T-helper 17 cell (primary cell): ENCODE measurements around the gene SMAD3. TPM values are rescaled to one million over a fixed set of nuclear protein-coding genes. Genes with fewer than 3 reads are reported as not detected.

ENCODE experiments used
- ATAC-seq: fragments of 150-1000 bp; cut with Tn5 transposase; 2 replicates; pipeline ENCODE4 v1.10.0; 2021; ENCODE audit warnings: mild to moderate bottlenecking, moderate library complexity
- DNase-seq, 3 donors: peaks; one replicate each; pipeline versions ENCODE4 v3.0.0 to v3.0.0-alpha.2; 2020 to 2021
- H3K9me3 ChIP-seq: one replicate; pipeline ENCODE4 v1.7.0; 2013; ENCODE audit warnings: low read length, mild to moderate bottlenecking; ENCODE audit not compliant: control insufficient read depth, poor library complexity, severe bottlenecking
- H3K27ac Mint-ChIP-seq: one replicate; pipeline ENCODE4 v1.8.0; 2022; ENCODE audit warnings: mild to moderate bottlenecking, moderate library complexity, mixed read lengths
- H3K27me3 Mint-ChIP-seq: one replicate; pipeline ENCODE4 v1.8.0; 2022; ENCODE audit warnings: mixed read lengths
- H3K36me3 Mint-ChIP-seq: one replicate; pipeline ENCODE4 v1.8.0; 2022; ENCODE audit warnings: low read depth, mixed read lengths
- H3K4me1 Mint-ChIP-seq: one replicate; pipeline ENCODE4 v1.8.0; 2022; ENCODE audit warnings: mild to moderate bottlenecking, mixed read lengths
- H3K4me3 Mint-ChIP-seq: one replicate; pipeline ENCODE4 v1.8.0; 2022; ENCODE audit warnings: mild to moderate bottlenecking, moderate library complexity, mixed read lengths
- total RNA-seq, 4 donors: library from RNA in 2 of 4; stranded (reverse) in 2 of 4; gene quantifications; one replicate each; pipeline ENCODE4 v1.2.3 and lab custom pipeline; 2022 to 2026

Gene SMAD3
- total RNA-seq, 2 donors from 2014 or later: 79.8 to 82.9 TPM

DNA sequence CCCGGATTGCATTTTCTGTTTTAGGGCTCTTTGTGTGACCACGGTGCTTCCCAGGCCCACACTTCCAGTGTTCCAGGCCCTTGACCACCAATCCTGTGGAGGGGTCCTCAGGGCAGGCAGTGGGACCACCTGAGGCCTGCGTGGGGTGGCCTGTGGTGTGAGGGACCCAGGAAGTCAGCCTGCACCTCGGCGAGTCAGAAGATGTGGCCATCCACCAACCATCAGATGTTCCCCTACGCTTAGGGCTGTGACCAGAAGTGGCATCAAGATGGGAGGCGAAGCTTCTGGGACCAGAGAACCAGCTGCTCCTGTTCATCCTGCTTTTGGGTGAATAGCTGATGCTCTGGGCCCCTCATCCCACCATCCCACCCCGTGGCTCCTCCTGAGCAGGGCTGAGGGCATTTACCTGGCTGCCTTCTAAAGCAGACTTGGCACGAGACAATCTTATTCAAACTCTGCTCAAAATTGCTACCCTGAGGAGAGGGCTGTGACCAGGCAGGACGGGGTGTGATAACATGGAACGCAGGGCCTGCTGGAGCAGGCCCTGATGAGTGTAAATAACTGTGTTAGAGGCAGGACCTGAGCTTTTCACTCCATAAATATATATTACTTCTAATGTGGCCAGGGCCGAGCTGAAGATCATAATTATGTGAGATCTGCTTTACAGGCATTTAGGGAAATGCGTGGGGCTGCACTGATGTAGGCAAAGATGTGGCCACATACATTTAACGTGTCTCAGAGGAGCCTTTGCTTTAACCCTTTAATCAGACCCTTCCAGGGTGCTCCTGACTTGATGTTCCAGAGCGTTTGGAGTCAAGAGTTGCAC lies 28.8 kb downstream of the SMAD3 start:
- no peak for ATAC-seq
- H3K27me3 Mint-ChIP-seq: no peaks in the 10 kb centered on the region
- H3K9me3 ChIP-seq: no peaks in the 10 kb centered on the region
- peaks cover 67% of the 10 kb centered on the region for H3K4me1 Mint-ChIP-seq
- H3K4me3 Mint-ChIP-seq: no peak overlapping the region
- H3K36me3 Mint-ChIP-seq: peaks cover 3% of the 10 kb centered on the region
- DNase-seq: no peak
- peak overlapping the region; percentile 99 for H3K27ac Mint-ChIP-seq

DNA sequence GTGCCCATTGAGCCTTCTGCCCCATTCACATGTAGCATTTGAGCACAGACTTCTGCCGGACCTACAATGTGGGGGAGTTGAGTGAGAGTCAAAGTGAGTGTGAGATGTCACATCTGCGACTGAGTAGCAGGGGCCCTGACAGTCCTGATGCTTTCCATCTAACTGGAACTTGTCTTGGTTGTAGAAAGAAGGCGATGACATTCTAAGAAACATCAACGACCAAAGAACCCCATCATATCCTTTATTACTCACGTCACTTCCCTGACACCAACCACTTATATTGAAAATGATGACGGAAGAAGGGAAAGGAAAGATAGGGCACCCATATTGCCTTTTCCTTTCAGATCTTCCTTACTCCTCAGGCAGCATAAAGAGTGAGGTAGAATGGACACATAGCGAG lies 30.5 kb downstream of the SMAD3 start:
- Mint-ChIP-seq H3K27ac (no peak overlapping the region), H3K27me3 (no peaks in the 10 kb centered on the region), H3K4me3 (peak overlapping the region; percentile 25), H3K36me3 (peaks cover 3% of the 10 kb centered on the region), H3K4me1 (peaks cover 61% of the 10 kb centered on the region)
- DNase-seq (no peak), ATAC-seq (peak; percentile 3)
- H3K9me3 ChIP-seq: no peaks in the 10 kb centered on the region

GRCh38 chr15:67096546-67097294 lies 31.3 kb downstream of the SMAD3 start:
- Mint-ChIP-seq H3K27me3 (no peaks in the 10 kb centered on the region), H3K4me3 (peak overlapping the region; percentile 92), H3K36me3 (peaks cover 3% of the 10 kb centered on the region), H3K4me1 (peaks cover 55% of the 10 kb centered on the region), H3K27ac (no peak overlapping the region)
- DNase-seq (no peak), ATAC-seq (no peak)
- no peaks in the 10 kb centered on the region for H3K9me3 ChIP-seq

DNA sequence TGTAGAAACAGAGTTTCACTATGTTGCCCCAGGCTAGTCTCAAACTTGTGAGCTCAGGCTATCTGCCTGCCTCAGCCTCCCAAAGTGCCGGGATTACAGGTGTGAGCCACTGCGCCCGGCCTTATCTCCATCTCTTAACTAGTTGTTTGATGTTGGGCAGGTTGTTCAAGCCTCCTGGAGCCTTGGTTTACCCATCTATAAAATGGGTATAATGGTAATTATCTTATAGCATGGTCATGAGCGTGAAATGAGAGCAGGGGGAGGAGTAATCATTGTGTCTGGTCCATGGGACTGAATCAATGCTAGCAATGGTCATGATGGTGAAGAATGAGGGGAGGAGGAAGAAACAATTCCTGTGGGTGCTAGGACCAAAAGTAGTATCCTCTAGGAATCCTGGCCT lies 32.0 kb downstream of the SMAD3 start:
- no peaks in the 10 kb centered on the region for H3K9me3 ChIP-seq
- DNase-seq: no peak
- Mint-ChIP-seq H3K4me1 (peaks cover 54% of the 10 kb centered on the region), H3K27ac (no peak overlapping the region), H3K4me3 (peak overlapping the region; percentile 92), H3K27me3 (no peaks in the 10 kb centered on the region), H3K36me3 (peaks cover 3% of the 10 kb centered on the region)
- ATAC-seq: no peak

- peak; percentile 52 for ATAC-seq
- no peaks in the 10 kb centered on the region for H3K9me3 ChIP-seq
- peak overlapping the region; percentile 92 for H3K4me3 Mint-ChIP-seq
- peak in 2 of 3 donors; percentile 21 to 28 for DNase-seq
- H3K4me1 Mint-ChIP-seq: peaks cover 47% of the 10 kb centered on the region
- no peaks in the 10 kb centered on the region for H3K27me3 Mint-ChIP-seq
- H3K27ac Mint-ChIP-seq: no peak overlapping the region
- peaks cover 3% of the 10 kb centered on the region for H3K36me3 Mint-ChIP-seq
Measured at GRCh38 chr15:67097930-67098740, 32.7 kb downstream of the SMAD3 start.

GRCh38 chr15:67098768-67099282 lies 33.4 kb downstream of the SMAD3 start:
- ATAC-seq (no peak), DNase-seq (no peak)
- Mint-ChIP-seq H3K27ac (no peak overlapping the region), H3K4me1 (peaks cover 45% of the 10 kb centered on the region), H3K36me3 (no peaks in the 10 kb centered on the region), H3K27me3 (no peaks in the 10 kb centered on the region), H3K4me3 (peak overlapping the region; percentile 92)
- H3K9me3 ChIP-seq: no peaks in the 10 kb centered on the region

DNA sequence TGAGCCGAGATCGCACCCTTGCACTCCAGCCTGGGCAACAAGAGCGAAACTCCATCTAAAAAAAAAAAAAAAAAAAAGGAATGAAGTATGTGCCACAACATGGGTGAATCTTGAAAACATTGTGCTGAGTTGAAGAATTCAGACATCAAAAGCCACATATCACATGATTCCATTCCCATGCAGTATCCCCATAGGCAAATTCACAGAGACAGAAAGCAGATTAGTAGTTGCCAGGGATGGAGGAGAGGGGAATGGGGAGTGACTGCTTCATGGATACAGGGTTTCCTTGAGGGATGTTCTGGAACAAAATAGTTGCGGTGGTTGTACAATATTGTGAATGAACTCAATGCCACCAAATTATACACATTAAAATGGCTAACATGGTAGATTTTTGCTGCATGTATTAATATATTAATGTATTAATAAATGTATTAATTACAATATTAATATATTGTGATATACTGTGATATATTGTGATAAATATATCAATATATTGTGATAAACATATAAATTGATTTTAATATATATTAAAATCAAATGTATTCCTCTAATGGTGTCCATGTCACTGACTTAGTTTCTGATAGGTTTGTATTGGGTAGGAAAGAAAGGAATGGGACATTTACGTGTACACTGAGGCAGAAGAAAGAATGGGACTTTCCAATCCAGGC lies 34.9 kb downstream of the SMAD3 start:
- H3K27me3 Mint-ChIP-seq: no peaks in the 10 kb centered on the region
- no peak for ATAC-seq
- no peaks in the 10 kb centered on the region for H3K9me3 ChIP-seq
- H3K4me3 Mint-ChIP-seq: peak overlapping the region; percentile 12
- no peak overlapping the region for H3K27ac Mint-ChIP-seq
- no peaks in the 10 kb centered on the region for H3K36me3 Mint-ChIP-seq
- peaks cover 60% of the 10 kb centered on the region for H3K4me1 Mint-ChIP-seq
- no peak for DNase-seq

GRCh38 chr15:67100801-67101581 lies 35.6 kb downstream of the SMAD3 start:
- Mint-ChIP-seq H3K4me3 (no peak overlapping the region), H3K27me3 (no peaks in the 10 kb centered on the region), H3K27ac (no peak overlapping the region), H3K4me1 (peaks cover 61% of the 10 kb centered on the region), H3K36me3 (peaks cover 3% of the 10 kb centered on the region)
- DNase-seq (no peak), ATAC-seq (peak; percentile 69)
- no peaks in the 10 kb centered on the region for H3K9me3 ChIP-seq

DNA sequence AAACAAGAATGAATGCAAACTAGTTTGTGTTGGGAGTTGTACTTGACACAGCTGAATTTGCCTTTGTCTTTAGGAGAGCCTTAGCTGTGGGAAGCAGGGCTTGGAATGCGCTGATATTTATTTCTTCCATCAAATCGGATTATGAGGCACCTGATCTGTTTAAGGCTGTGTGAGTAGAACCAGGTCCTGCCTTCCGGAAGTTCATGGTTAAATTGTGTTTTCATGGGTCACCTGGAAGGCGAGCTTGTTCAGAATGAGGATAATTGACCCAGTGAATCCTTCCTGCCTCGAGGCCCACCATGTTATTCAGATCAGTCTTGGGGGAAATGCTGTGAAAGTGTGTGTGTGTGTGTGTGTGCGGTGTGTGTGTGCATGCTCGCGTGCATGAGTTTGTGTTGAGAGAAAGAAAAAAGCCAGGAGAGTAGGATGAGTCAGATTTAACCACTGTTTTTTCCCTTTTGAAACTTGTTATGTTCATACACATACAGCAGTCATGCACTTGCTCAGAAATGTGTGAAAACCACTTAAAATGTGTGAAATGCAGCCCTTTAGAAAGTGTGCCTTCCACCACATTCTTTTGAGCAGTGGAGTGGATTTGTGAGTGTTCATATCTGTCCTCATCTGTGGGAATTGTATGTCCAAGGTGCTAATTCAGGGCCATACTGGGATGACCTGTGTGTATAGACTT lies 36.7 kb downstream of the SMAD3 start:
- ATAC-seq (peak; percentile 49), DNase-seq (no peak)
- H3K27ac Mint-ChIP-seq: no peak overlapping the region
- no peak overlapping the region for H3K4me3 Mint-ChIP-seq
- peaks cover 63% of the 10 kb centered on the region for H3K4me1 Mint-ChIP-seq
- H3K9me3 ChIP-seq: no peaks in the 10 kb centered on the region
- H3K27me3 Mint-ChIP-seq: no peaks in the 10 kb centered on the region
- H3K36me3 Mint-ChIP-seq: peaks cover 9% of the 10 kb centered on the region

GRCh38 chr15:67102599-67102929 lies 37.2 kb downstream of the SMAD3 start:
- peaks cover 63% of the 10 kb centered on the region for H3K4me1 Mint-ChIP-seq

DNA sequence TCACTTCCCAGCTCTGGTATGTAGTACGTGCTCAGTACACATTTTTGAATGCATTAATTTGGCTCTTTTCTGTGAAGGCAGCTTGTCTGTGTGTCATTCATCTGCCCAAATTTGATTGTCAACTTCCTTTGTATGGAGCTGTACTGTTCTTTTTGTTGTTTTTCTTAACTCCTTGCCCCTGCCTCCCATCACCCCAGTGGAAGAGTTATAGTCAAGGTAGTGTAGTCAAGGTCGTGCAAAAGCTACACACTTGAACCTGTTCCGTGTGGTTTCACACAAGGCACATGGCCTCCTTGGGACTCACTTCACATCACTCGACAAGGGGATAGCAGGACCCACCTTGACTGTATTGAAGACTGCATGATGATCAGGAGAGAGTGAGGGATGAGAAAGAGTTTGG lies 37.6 kb downstream of the SMAD3 start:
- H3K27me3 Mint-ChIP-seq: no peaks in the 10 kb centered on the region
- DNase-seq (no peak), ATAC-seq (no peak)
- no peak overlapping the region for H3K27ac Mint-ChIP-seq
- H3K4me1 Mint-ChIP-seq: peaks cover 63% of the 10 kb centered on the region
- H3K4me3 Mint-ChIP-seq: no peak overlapping the region
- no peaks in the 10 kb centered on the region for H3K9me3 ChIP-seq
- peaks cover 10% of the 10 kb centered on the region for H3K36me3 Mint-ChIP-seq

More at GRCh38 chr15:67102599-67102929, 37.2 kb downstream of the SMAD3 start:
- no peaks in the 10 kb centered on the region for H3K27me3 Mint-ChIP-seq
- no peak overlapping the region for H3K4me3 Mint-ChIP-seq
- H3K27ac Mint-ChIP-seq: no peak overlapping the region
- DNase-seq: no peak
- H3K9me3 ChIP-seq: no peaks in the 10 kb centered on the region
- peaks cover 9% of the 10 kb centered on the region for H3K36me3 Mint-ChIP-seq
- ATAC-seq: no peak
